ENCODE data around the gene SMAD3. TPM values are rescaled to one million over a fixed set of nuclear protein-coding genes. Genes with fewer than 3 reads are reported as not detected.

Gene SMAD3
- total RNA-seq, 2 experiments from 2014 or later: 33.7 to 40.8 TPM

DNA sequence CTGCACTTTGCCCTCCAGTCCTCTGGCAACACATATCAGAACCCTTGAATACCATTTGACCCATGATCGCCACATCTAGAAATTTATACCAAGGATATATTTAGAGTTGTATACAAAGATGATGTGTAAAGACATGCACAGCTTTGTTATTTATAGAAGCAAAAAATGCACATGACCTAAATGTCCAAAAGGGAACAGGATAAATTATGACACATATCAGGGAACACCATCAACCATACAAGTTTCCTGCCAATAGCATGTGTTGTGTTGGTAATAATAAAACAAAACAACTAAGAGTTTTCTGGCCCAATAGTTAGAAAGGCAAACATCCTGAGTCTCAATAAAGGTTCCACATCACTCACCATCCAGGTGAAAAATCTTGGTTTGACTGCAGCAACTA, 137.6 kb downstream of the SMAD3 start:
- Mint-ChIP-seq H3K9me3 (ENCODE audit: low read depth) (no peaks in the 10 kb centered on the region), H3K4me3 (no peak overlapping the region), H3K27me3 (no peaks in the 10 kb centered on the region), H3K27ac (no peak overlapping the region), H3K4me1 (peaks cover 9% of the 10 kb centered on the region), H3K36me3 (ENCODE audit: low read depth) (peaks cover 39% of the 10 kb centered on the region)
- POLR2A ChIA-PET: no interaction called here
- intact Hi-C loops (cut with DNase I, micrococcal nuclease): no loop called here
- CTCF ChIA-PET: interaction anchor here (1.2 kb wide), 1 partner anchor 61 kb away, joined by 3 read pairs; no protein-coding TSS in a partner anchor
- ATAC-seq: no peak
- DNase-seq: no peak

DNA sequence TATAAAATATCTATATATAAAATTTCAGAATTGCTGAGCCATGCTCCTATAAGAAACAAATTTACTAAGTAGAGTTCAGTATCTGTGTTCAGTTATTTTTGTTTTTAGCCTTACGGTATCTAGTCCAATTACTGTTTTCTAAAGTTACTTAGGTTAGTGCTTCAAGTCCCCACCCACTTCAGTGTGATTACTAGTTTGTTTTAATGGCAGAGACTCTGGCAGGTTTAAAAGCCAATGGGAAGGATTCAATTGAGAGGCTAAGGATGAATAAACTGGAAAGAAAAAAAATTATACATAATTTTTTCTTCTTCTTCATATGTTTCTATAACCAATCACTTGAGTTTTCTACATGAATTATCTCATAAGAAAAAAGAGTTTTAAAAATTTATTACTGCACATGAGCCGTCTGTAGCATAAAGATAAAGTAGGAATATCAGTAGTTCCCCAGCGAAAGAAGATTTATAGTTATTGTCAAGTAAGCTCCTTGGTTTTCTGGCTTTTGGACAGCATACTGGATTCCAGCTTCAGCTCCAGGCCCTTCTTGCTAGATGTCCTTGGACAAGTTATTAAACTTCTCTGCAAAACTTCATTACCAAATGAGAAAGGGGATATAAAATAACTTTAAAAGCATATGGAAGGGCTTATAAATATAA, 142.3 kb downstream of the SMAD3 start:
- Mint-ChIP-seq H3K9me3 (ENCODE audit: low read depth) (no peaks in the 10 kb centered on the region), H3K4me3 (no peak overlapping the region), H3K27ac (no peak overlapping the region), H3K27me3 (no peaks in the 10 kb centered on the region), H3K4me1 (no peaks in the 10 kb centered on the region), H3K36me3 (ENCODE audit: low read depth) (peaks cover 32% of the 10 kb centered on the region)
- POLR2A ChIA-PET: interaction anchor here (0.7 kb wide), 1 partner anchor 277 kb away, joined by 3 read pairs; no protein-coding TSS in a partner anchor
- intact Hi-C loops (cut with DNase I, micrococcal nuclease): no loop called here
- no peak for DNase-seq
- CTCF ChIA-PET: interaction anchor here (0.6 to 1.4 kb wide), 3 partner anchors 11 to 262 kb away, joined by 3 read pairs; no protein-coding TSS in a partner anchor
- ATAC-seq: no peak

DNA sequence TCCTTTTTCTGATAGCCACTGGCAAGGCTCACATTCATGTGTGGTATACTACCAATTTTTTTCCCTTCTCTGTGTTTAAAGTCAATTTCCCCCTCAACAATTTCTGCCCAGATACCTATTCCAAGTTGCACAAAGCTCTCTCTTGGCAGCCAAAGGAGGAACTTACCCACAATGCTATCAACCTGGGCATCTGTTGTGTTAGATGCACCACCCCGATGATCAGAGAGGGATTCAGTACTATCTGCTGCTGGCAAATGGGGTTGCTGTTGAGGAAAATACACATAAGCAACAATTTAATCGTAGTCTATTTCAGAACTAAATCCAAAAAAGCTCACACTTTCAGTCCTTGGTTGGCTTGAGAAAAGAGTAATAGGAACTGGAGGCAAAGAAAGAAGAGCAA, 143.0 kb downstream of the SMAD3 start:
- Mint-ChIP-seq H3K4me3 (no peak overlapping the region), H3K27me3 (no peaks in the 10 kb centered on the region), H3K27ac (no peak overlapping the region), H3K36me3 (ENCODE audit: low read depth) (peaks cover 26% of the 10 kb centered on the region), H3K9me3 (ENCODE audit: low read depth) (no peaks in the 10 kb centered on the region), H3K4me1 (no peaks in the 10 kb centered on the region)
- ChIA-PET CTCF (interaction anchor here (1.3 to 1.4 kb wide), 2 partner anchors 31 to 262 kb away, joined by 3 read pairs; no protein-coding TSS in a partner anchor), POLR2A (interaction anchor here (0.7 kb wide), 1 partner anchor 278 kb away, joined by 3 read pairs; no protein-coding TSS in a partner anchor)
- ATAC-seq (no peak), DNase-seq (no peak)
- intact Hi-C loops (cut with DNase I, micrococcal nuclease): no loop called here

DNA sequence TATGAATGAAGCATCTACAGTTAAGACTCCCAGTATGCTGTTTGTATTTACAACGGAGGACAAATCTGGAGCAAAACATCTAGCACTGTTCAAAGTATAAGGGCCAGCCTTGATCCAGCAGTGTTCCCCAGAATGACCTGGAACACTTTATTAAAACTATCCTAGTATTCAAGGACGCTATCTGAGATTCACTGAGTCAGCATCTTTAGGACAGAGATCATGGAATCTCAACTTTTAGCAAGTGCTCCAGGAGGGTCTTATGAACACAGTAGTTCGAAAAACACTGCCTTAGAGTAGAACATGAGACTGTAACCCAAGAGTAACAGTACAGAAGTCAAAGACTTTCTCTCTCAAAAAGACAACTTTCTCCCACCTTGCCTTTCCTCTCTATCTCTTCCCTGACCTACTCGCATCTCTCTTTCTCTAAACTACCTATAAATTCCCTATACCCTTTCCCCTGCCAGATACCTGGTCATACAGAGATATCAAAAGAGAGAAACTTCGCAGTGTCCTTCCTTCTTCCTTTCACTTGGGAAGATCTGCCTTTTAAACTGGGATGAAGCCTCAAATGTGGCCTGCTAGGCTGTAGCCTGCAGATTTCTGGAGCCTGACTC, 145.3 kb downstream of the SMAD3 start:
- intact Hi-C loops (cut with DNase I, micrococcal nuclease): loop anchor here in 1 of 2 experiments (10.0 kb wide), 1 partner anchor 224 kb away; no protein-coding TSS in a partner anchor
- no peak overlapping the region for H3K4me3 Mint-ChIP-seq
- DNase-seq: no peak
- H3K27me3 Mint-ChIP-seq: no peaks in the 10 kb centered on the region
- POLR2A ChIA-PET: no interaction called here
- peaks cover 2% of the 10 kb centered on the region for H3K4me1 Mint-ChIP-seq
- ATAC-seq: no peak
- peaks cover 20% of the 10 kb centered on the region for H3K36me3 Mint-ChIP-seq (ENCODE audit: low read depth)
- CTCF ChIA-PET: no interaction called here
- H3K27ac Mint-ChIP-seq: no peak overlapping the region
- no peaks in the 10 kb centered on the region for H3K9me3 Mint-ChIP-seq (ENCODE audit: low read depth)

DNA sequence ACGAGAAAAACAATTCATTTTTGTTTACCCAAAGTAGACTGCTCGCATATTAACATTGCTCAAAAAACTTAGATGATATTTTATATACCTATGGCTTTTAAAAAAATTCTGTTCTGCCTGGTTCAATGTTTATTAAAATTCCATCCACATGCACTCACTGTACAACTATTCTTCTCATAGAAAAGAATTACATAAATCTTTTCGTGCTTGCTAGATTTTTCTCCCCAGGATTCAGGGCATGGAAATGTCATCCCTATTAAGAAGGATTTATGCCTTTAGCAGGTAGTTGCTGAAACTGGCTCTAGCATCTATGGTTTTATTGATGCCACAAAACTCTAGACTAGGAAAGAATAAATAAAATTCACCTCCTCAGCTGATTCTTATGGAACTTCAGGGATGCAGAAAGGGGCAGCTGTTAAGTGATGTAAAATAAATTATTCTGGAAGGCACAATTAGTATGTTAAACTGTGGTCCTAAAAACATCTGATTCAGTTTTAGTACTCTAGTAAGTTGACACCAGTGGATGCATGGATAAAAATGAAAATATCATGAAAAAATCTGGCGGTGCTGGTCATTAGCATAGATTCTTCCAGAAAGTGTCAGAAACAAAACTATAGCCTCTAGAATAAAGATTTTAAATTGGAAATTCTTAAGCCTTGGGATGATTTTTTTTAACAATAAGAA, 147.4 kb downstream of the SMAD3 start:
- DNase-seq: no peak
- POLR2A ChIA-PET: no interaction called here
- peaks cover 20% of the 10 kb centered on the region for H3K36me3 Mint-ChIP-seq (ENCODE audit: low read depth)
- H3K4me3 Mint-ChIP-seq: no peak overlapping the region
- H3K27me3 Mint-ChIP-seq: no peaks in the 10 kb centered on the region
- H3K9me3 Mint-ChIP-seq (ENCODE audit: low read depth): no peaks in the 10 kb centered on the region
- CTCF ChIA-PET: no interaction called here
- H3K27ac Mint-ChIP-seq: no peak overlapping the region
- intact Hi-C loops (cut with DNase I, micrococcal nuclease): loop anchor here in 1 of 2 experiments (10.0 kb wide), 1 partner anchor 222 kb away; no protein-coding TSS in a partner anchor
- ATAC-seq: no peak
- peaks cover 2% of the 10 kb centered on the region for H3K4me1 Mint-ChIP-seq

DNA sequence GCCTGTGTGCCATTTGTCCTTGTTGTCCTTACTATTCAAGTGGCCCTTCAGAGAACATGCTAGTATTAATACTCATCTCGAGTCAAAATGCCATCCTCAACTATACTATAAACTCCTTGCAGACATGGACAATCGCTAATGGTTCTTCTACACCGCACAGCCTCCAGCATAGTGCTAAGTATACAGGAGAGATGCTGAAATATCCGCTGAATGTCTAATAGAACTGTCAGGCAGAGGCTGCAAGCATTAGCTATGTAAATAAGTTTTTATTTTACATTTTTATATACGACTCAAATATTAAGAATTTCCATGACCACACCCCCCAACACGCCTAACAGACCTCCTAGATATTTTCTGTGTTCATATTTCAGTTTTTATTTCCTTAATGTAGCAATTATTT, 149.7 kb downstream of the SMAD3 start:
- ATAC-seq: no peak
- CTCF ChIA-PET: no interaction called here

DNA sequence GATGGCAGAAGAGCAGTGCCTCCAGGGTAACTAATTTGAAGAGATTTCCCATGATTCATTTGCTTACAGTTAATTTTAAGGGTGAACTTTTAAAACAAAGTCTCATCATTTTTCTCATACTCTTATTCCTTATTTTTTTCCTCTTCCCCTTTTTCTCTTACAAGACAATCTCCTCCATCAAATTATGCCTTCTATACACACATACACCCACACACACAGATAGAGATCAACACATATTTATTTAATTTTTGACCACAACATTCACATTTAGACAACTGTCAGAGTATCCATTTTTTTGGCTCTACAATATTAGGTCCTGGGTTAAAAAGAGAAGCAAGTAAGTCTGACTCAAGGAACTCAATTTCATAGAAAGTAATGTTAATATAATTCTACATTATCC, 151.5 kb downstream of the SMAD3 start:
- peaks cover 29% of the 10 kb centered on the region for H3K36me3 Mint-ChIP-seq (ENCODE audit: low read depth)
- POLR2A ChIA-PET: no interaction called here
- intact Hi-C loops (cut with DNase I, micrococcal nuclease): loop anchor here in 1 of 2 experiments (10.0 kb wide), 1 partner anchor 218 kb away; no protein-coding TSS in a partner anchor
- ATAC-seq (no peak), DNase-seq (no peak)
- H3K4me1 Mint-ChIP-seq: peaks cover 9% of the 10 kb centered on the region
- H3K27me3 Mint-ChIP-seq: no peaks in the 10 kb centered on the region
- no peak overlapping the region for H3K27ac Mint-ChIP-seq
- H3K9me3 Mint-ChIP-seq (ENCODE audit: low read depth): no peaks in the 10 kb centered on the region
- CTCF ChIA-PET: no interaction called here
- H3K4me3 Mint-ChIP-seq: no peak overlapping the region

More for the DNA sequence above, 149.7 kb downstream of the SMAD3 start:
- Mint-ChIP-seq H3K9me3 (ENCODE audit: low read depth) (no peaks in the 10 kb centered on the region), H3K27ac (no peak overlapping the region), H3K4me3 (no peak overlapping the region), H3K27me3 (no peaks in the 10 kb centered on the region), H3K4me1 (peaks cover 9% of the 10 kb centered on the region), H3K36me3 (ENCODE audit: low read depth) (peaks cover 28% of the 10 kb centered on the region)
- POLR2A ChIA-PET: no interaction called here
- intact Hi-C loops (cut with DNase I, micrococcal nuclease): loop anchor here in 1 of 2 experiments (10.0 kb wide), 1 partner anchor 220 kb away; no protein-coding TSS in a partner anchor
- no peak for DNase-seq

DNA sequence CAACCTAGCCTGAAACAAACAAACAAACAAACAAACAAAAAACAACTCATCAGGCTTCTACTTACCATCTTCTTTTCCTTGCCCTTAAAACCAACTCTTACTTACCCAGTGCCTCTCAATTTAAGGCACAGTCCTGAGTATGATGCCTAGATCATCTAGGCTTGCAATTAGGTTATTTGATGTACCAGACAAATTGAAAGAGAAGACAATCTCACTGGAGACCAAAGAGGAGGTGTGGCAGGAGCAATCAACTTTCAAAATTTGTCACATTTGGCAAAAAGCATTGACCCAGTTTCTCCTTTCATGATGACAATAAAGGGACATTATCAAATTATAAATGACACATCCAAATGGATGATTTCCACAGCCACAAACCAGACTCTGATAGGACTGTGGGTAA, 153.0 kb downstream of the SMAD3 start:
- ChIA-PET POLR2A (no interaction called here), CTCF (no interaction called here)
- intact Hi-C loops (cut with DNase I, micrococcal nuclease): loop anchor here in 1 of 2 experiments (10.0 kb wide), 1 partner anchor 216 kb away; no protein-coding TSS in a partner anchor
- no peak overlapping the region for H3K4me3 Mint-ChIP-seq
- H3K4me1 Mint-ChIP-seq: peaks cover 9% of the 10 kb centered on the region
- DNase-seq: no peak
- H3K27ac Mint-ChIP-seq: peak overlapping the region; percentile 6
- ATAC-seq: peak; percentile 19
- H3K9me3 Mint-ChIP-seq (ENCODE audit: low read depth): no peaks in the 10 kb centered on the region
- H3K36me3 Mint-ChIP-seq (ENCODE audit: low read depth): peaks cover 29% of the 10 kb centered on the region
- no peaks in the 10 kb centered on the region for H3K27me3 Mint-ChIP-seq

DNA sequence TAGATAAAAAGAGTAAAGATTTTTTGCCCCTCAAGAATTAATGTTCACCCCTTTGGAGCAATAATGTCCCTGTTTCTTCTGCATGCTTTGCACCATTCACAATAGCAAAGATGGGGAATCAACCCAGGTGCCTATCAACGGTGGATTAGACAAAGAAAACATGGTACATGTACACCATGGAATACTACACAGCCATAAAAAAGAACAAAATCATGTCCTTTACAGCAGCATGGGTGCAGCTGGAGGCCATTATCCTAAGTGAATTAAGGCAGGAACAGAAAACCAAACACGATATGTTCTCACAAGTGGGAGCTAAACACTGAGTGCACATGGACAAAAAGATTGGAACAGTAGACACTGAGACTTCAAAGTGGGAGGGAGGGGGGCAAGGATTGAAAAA, 153.9 kb downstream of the SMAD3 start:
- peaks cover 29% of the 10 kb centered on the region for H3K36me3 Mint-ChIP-seq (ENCODE audit: low read depth)
- DNase-seq (no peak), ATAC-seq (no peak)
- no peaks in the 10 kb centered on the region for H3K27me3 Mint-ChIP-seq
- ChIA-PET POLR2A (no interaction called here), CTCF (no interaction called here)
- H3K27ac Mint-ChIP-seq: no peak overlapping the region
- peaks cover 9% of the 10 kb centered on the region for H3K4me1 Mint-ChIP-seq
- H3K4me3 Mint-ChIP-seq: no peak overlapping the region
- intact Hi-C loops (cut with DNase I, micrococcal nuclease): loop anchor here in 1 of 2 experiments (10.0 kb wide), 1 partner anchor 216 kb away; no protein-coding TSS in a partner anchor
- H3K9me3 Mint-ChIP-seq (ENCODE audit: low read depth): no peaks in the 10 kb centered on the region

DNA sequence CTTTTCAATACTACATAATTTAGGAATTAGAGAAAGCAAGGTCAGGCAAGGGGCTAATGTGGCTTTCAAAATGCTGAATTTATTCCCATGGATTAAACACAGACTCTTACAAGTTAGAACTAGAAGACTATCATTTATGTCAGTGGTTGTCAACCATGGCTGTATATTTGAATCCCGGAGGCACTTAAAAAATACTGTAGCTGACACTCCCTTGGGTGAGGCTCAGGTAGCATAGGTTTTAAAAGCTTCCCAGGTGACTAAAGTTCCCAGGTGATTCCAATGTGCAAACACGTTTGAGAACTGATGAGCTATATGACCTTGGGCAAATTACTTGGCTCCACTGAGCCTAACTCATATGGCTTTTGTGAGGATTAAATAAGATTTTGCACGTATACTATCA, 159.5 kb downstream of the SMAD3 start:
- CTCF ChIA-PET: interaction anchor here (1.0 kb wide), 1 partner anchor 13 kb away, joined by 6 read pairs; no protein-coding TSS in a partner anchor
- intact Hi-C loops (cut with DNase I, micrococcal nuclease): no loop called here
- Mint-ChIP-seq H3K27me3 (no peaks in the 10 kb centered on the region), H3K27ac (no peak overlapping the region), H3K4me1 (peaks cover 6% of the 10 kb centered on the region), H3K36me3 (ENCODE audit: low read depth) (peaks cover 22% of the 10 kb centered on the region), H3K4me3 (no peak overlapping the region), H3K9me3 (ENCODE audit: low read depth) (no peaks in the 10 kb centered on the region)
- ATAC-seq: no peak
- no peak for DNase-seq
- POLR2A ChIA-PET: no interaction called here

DNA sequence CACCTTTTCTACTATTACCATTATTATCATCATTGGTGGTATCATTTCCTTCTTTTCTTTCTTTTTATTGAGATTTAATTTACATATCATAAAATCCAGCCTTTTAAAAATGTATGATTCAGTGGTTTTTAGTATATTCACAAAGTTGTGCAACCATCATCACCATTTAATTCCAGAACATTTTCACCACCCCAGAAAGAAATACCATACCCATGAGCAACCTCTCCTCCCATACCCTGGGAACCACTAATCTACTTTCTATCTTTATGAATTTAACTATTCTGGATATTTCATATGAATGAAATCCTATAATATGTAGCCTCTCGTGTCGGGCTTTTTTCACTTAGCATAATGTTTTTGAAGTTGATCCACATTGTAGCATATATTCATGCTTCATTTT, 159.9 kb downstream of the SMAD3 start:
- Mint-ChIP-seq H3K4me3 (no peak overlapping the region), H3K36me3 (ENCODE audit: low read depth) (peaks cover 23% of the 10 kb centered on the region), H3K4me1 (peaks cover 6% of the 10 kb centered on the region), H3K27ac (no peak overlapping the region), H3K27me3 (no peaks in the 10 kb centered on the region), H3K9me3 (ENCODE audit: low read depth) (no peaks in the 10 kb centered on the region)
- no peak for DNase-seq
- CTCF ChIA-PET: interaction anchor here (1.0 kb wide), 1 partner anchor 12 kb away, joined by 6 read pairs; no protein-coding TSS in a partner anchor
- no peak for ATAC-seq
- intact Hi-C loops (cut with DNase I, micrococcal nuclease): no loop called here
- POLR2A ChIA-PET: no interaction called here
